H9 (cell line): ENCODE measurements around the gene CDR2. TPM values are rescaled to one million over a fixed set of nuclear protein-coding genes. Genes with fewer than 3 reads are reported as not detected.

ENCODE experiments used
- DNase-seq: peaks from one replicate; pipeline ENCODE4 v3.0.0-alpha.2; 2017
- H2AFZ ChIP-seq: one replicate; pipeline ENCODE4 v1.6.1; 2013; ENCODE audit warnings: mild to moderate bottlenecking, low read length, control low read depth, moderate library complexity
- H2AK5ac ChIP-seq: 2 replicates; pipeline ENCODE4 v1.6.1; 2013; ENCODE audit warnings: low read length, control low read depth, mixed read lengths; ENCODE audit not compliant: insufficient read length
- H2BK120ac ChIP-seq: one replicate; pipeline ENCODE4 v1.6.1; 2013; ENCODE audit warnings: low read depth, mild to moderate bottlenecking, low read length, control low read depth, inconsistent platforms; ENCODE audit not compliant: poor library complexity, severe bottlenecking
- H2BK12ac ChIP-seq: 2 replicates; pipeline ENCODE4 v1.6.1; 2013; ENCODE audit warnings: low read length, control low read depth, mixed read lengths, low read depth; ENCODE audit not compliant: insufficient read length
- H2BK15ac ChIP-seq: 2 replicates; pipeline ENCODE4 v1.6.1; 2013; ENCODE audit warnings: low read depth, low read length, control low read depth
- H2BK20ac ChIP-seq: one replicate; pipeline ENCODE4 v1.6.1; 2013; ENCODE audit warnings: low read depth, mild to moderate bottlenecking, low read length, control low read depth, inconsistent platforms; ENCODE audit not compliant: poor library complexity, severe bottlenecking
- H2BK5ac ChIP-seq: 2 replicates; pipeline ENCODE4 v1.6.1; 2013; ENCODE audit warnings: low read length, control low read depth, mixed read lengths; ENCODE audit not compliant: insufficient read length
- H3K14ac ChIP-seq: 2 replicates; pipeline ENCODE4 v1.6.1; 2013; ENCODE audit warnings: low read length, control low read depth; ENCODE audit not compliant: insufficient read depth
- H3K18ac ChIP-seq: 2 replicates; pipeline ENCODE4 v1.6.1; 2013; ENCODE audit warnings: low read depth, mild to moderate bottlenecking, mixed read lengths, low read length, control low read depth; ENCODE audit not compliant: insufficient read length
- H3K23ac ChIP-seq: 2 replicates; pipeline ENCODE4 v1.6.1; 2013; ENCODE audit warnings: low read length, control low read depth, mixed read lengths, low read depth; ENCODE audit not compliant: insufficient read length
- H3K23me2 ChIP-seq: 2 replicates; pipeline ENCODE4 v1.6.1; 2013; ENCODE audit warnings: low read depth, mild to moderate bottlenecking, mixed read lengths, low read length, control low read depth; ENCODE audit not compliant: insufficient read length, poor library complexity, severe bottlenecking
- H3K27ac ChIP-seq: 2 replicates; pipeline ENCODE4 v1.5.1; 2013; ENCODE audit warnings: low read length, control low read depth, mixed read lengths, low read depth; ENCODE audit not compliant: insufficient read length
- H3K27me3 ChIP-seq: 2 replicates; pipeline ENCODE4 v1.6.1; 2013; ENCODE audit warnings: low read length, control low read depth, inconsistent platforms; ENCODE audit not compliant: insufficient read depth
- H3K4ac ChIP-seq: 2 replicates; pipeline ENCODE4 v1.6.1; 2013; ENCODE audit warnings: low read depth, mild to moderate bottlenecking, control low read depth, inconsistent platforms, low read length, moderate library complexity
- H3K4me1 ChIP-seq: 2 replicates; pipeline ENCODE4 v1.6.1; 2013; ENCODE audit warnings: low read length, control low read depth, inconsistent platforms; ENCODE audit not compliant: insufficient read depth
- H3K4me2 ChIP-seq: 2 replicates; pipeline ENCODE4 v1.6.1; 2013; ENCODE audit warnings: low read length, control low read depth, mixed read lengths; ENCODE audit not compliant: insufficient read length, insufficient read depth
- H3K56ac ChIP-seq: 2 replicates; pipeline ENCODE4 v1.6.1; 2013; ENCODE audit warnings: low read depth, mild to moderate bottlenecking, mixed read lengths, low read length, control low read depth; ENCODE audit not compliant: insufficient read length
- H3K79me1 ChIP-seq: 2 replicates; pipeline ENCODE4 v1.6.1; 2013; ENCODE audit warnings: low read depth, mild to moderate bottlenecking, moderate library complexity, low read length, control low read depth, inconsistent platforms; ENCODE audit not compliant: insufficient read depth, poor library complexity, severe bottlenecking
- H3K79me2 ChIP-seq: 2 replicates; pipeline ENCODE4 v1.6.1; 2013; ENCODE audit warnings: low read length, control low read depth, inconsistent platforms; ENCODE audit not compliant: insufficient read depth
- H3K9ac ChIP-seq: 2 replicates; pipeline ENCODE4 v1.6.1; 2013; ENCODE audit warnings: low read length, control low read depth, mixed read lengths; ENCODE audit not compliant: insufficient read length; ENCODE audit errors: extremely low read depth
- H3K9me3 ChIP-seq: one replicate; pipeline ENCODE4 v1.6.1; 2013; ENCODE audit warnings: low read depth, low read length, inconsistent platforms; ENCODE audit not compliant: control insufficient read depth
- H3T11ph ChIP-seq: one replicate; pipeline ENCODE4 v1.6.1; 2013; ENCODE audit warnings: mild to moderate bottlenecking, low read length, control low read depth, inconsistent platforms
- H4K20me1 ChIP-seq: one replicate; pipeline ENCODE4 v1.6.1; 2013; ENCODE audit not compliant: control insufficient read depth, insufficient read length, insufficient read depth
- H4K5ac ChIP-seq: 2 replicates; pipeline ENCODE4 v1.6.1; 2013; ENCODE audit warnings: low read depth, mild to moderate bottlenecking, mixed read lengths, low read length, control low read depth; ENCODE audit not compliant: insufficient read length
- H4K8ac ChIP-seq: replicated peaks from 2 replicates; pipeline ENCODE4 v1.6.1; 2013; ENCODE audit warnings: low read length, control low read depth, mixed read lengths, low read depth; ENCODE audit not compliant: insufficient read length
- H4K91ac ChIP-seq: 2 replicates; pipeline ENCODE4 v1.6.1; 2013; ENCODE audit warnings: low read depth, mild to moderate bottlenecking, moderate library complexity, mixed read lengths, low read length, control low read depth; ENCODE audit not compliant: insufficient read length
- H3K27ac Mint-ChIP-seq, 3 experiments: 2 replicates in 2 of 3; 3 replicates in 1 of 3; pipeline ENCODE4 v1.8.0; 2020 to 2021; ENCODE audit warnings: mixed read lengths in 3 of 3, mild to moderate bottlenecking in 1 of 3, moderate library complexity in 1 of 3
- H3K27me3 Mint-ChIP-seq: 2 replicates; pipeline ENCODE4 v1.8.0; 2021; ENCODE audit warnings: low read depth, mild to moderate bottlenecking, moderate library complexity, mixed read lengths
- H3K36me3 Mint-ChIP-seq, 3 experiments: 2 replicates in 2 of 3; 3 replicates in 1 of 3; pipeline ENCODE4 v1.8.0; 2020 to 2021; ENCODE audit warnings: low read depth in 3 of 3, mixed read lengths in 3 of 3; ENCODE audit not compliant: insufficient read depth in 1 of 3
- H3K4me1 Mint-ChIP-seq, 2 experiments: 2 replicates each; pipeline ENCODE4 v1.8.0; 2020; ENCODE audit warnings: mixed read lengths in 2 of 2
- H3K4me3 Mint-ChIP-seq, 2 experiments: 2 replicates in 1 of 2; 3 replicates in 1 of 2; pipeline ENCODE4 v1.8.0; 2020 to 2021; ENCODE audit warnings: mild to moderate bottlenecking in 2 of 2, mixed read lengths in 2 of 2, moderate library complexity in 1 of 2
- H3K9me3 Mint-ChIP-seq, 2 experiments: 2 replicates in 1 of 2; 3 replicates in 1 of 2; pipeline ENCODE4 v1.8.0; 2020; ENCODE audit warnings: mild to moderate bottlenecking in 2 of 2, mixed read lengths in 2 of 2, moderate library complexity in 1 of 2
- WGBS: extraction: QIAGEN DNeasy Blood & Tissue Kit; methylation state at CpG from one replicate; pipeline ENCODE4 v1.1.7; 2013; ENCODE audit warnings: missing lambda C conversion rate, low lambda C conversion rate, mixed read lengths; ENCODE audit not compliant: insufficient read length; ENCODE audit errors: extremely low coverage; 5-methylcytosine and 5-hydroxymethylcytosine counted together
- total RNA-seq: library from RNA; stranded (reverse); gene quantifications from 2 replicates; pipeline ENCODE4 v1.2.1, GENCODE V29; 2021
- TF ChIP-seq, protein P1 (sequence below): fragments of 200-600 bp; sonication (generic); conservative IDR thresholded peaks from 3 replicates; pipeline ENCODE4 v1.8.0; 2021; ENCODE audit warnings: antibody characterized with exemption, mild to moderate bottlenecking

Gene CDR2
- total RNA-seq, 1 experiment from 2014 or later = 33.4 TPM

DNA sequence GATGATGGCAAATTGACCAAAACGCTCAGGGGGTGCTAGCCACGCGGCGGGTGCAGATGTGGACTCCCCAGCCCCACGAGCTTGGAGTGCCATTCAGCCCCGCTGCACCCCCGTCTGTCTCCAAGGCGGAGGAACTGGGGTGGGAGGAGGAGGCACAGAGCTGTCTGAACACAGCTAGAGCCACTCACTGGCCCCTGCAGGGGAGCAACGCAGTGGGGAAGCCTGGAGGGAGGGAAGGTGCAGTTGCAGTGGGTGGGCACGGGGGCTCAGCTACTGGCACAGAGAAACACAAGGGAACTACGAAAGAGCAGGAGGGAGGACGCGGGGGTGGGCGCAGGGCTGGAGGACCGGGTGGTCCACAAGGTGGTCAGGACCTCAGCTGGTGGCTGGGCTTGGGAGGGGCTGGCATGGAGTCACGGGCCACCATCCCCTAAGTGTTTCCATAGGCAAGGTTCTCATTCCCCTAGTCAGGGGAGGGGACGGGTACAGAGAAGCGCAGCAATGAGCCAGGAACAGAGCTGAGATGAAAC is 46.3 kb upstream of the CDR2 start:
- Histone ChIP-seq H4K20me1 (no peaks in the 10 kb centered on the region), H2BK15ac (no peak overlapping the region), H3K79me2 (no peaks in the 10 kb centered on the region), H3K4ac (no peak overlapping the region), H2AFZ (no peak overlapping the region), H2BK20ac (no peak overlapping the region), H4K8ac (no peak overlapping the region), H3K27ac (no peak overlapping the region), H2BK12ac (no peak overlapping the region), H3K14ac (no peak overlapping the region), H3K27me3 (no peaks in the 10 kb centered on the region), H4K91ac (no peak overlapping the region), H3K56ac (no peak overlapping the region), H3K4me1 (no peaks in the 10 kb centered on the region), H4K5ac (no peak overlapping the region), H3T11ph (no peak overlapping the region), H3K9me3 (no peaks in the 10 kb centered on the region), H3K4me2 (no peak overlapping the region), H3K23me2 (no peaks in the 10 kb centered on the region), H2BK5ac (peak overlapping the region; percentile 39), H3K9ac (no peak overlapping the region), H3K23ac (no peak overlapping the region), H2BK120ac (no peak overlapping the region), H2AK5ac (no peak overlapping the region), H3K79me1 (no peaks in the 10 kb centered on the region), H3K18ac (no peak overlapping the region)
- Mint-ChIP-seq H3K36me3 (peaks cover 17 to 53% (median 24%) of the 10 kb centered on the region in 3 experiments), H3K4me1 (no peaks in the 10 kb centered on the region), H3K27ac (peak overlapping the region; percentile 1 to 84 (median 57); a peak in 2 of 7 replicates), H3K4me3 (no peak overlapping the region), H3K27me3 (no peaks in the 10 kb centered on the region), H3K9me3 (no peaks in the 10 kb centered on the region; a peak in 1 of 5 replicates)
- DNase-seq = no peak
- no CpG with 5 or more reads among the region's 18 CpGs for WGBS
- TF ChIP-seq, protein P1, sequence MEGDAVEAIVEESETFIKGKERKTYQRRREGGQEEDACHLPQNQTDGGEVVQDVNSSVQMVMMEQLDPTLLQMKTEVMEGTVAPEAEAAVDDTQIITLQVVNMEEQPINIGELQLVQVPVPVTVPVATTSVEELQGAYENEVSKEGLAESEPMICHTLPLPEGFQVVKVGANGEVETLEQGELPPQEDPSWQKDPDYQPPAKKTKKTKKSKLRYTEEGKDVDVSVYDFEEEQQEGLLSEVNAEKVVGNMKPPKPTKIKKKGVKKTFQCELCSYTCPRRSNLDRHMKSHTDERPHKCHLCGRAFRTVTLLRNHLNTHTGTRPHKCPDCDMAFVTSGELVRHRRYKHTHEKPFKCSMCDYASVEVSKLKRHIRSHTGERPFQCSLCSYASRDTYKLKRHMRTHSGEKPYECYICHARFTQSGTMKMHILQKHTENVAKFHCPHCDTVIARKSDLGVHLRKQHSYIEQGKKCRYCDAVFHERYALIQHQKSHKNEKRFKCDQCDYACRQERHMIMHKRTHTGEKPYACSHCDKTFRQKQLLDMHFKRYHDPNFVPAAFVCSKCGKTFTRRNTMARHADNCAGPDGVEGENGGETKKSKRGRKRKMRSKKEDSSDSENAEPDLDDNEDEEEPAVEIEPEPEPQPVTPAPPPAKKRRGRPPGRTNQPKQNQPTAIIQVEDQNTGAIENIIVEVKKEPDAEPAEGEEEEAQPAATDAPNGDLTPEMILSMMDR = no peak
